ENCODE results near the gene NKX2-4. TPM values are rescaled to one million over a fixed set of nuclear protein-coding genes. Genes with fewer than 3 reads are reported as not detected.
"Not testable (repeated sequence)": the region's sequence is repeated elsewhere in the genome, so short reads cannot be mapped to it uniquely, and the experiment has no call there.

NKX2-4 gene
- total and polyA plus RNA-seq, 8 donors: not detected

- DNase-seq: no peak
- H3K36me3 ChIP-seq: peaks cover 9 to 77% (median 70%) of the 10 kb centered on the region in 4 donors
Observed at GRCh38 chr20:21368791-21369190, 28.5 kb downstream of the NKX2-4 start.

GRCh38 chr20:21366273-21366672 is 31.1 kb downstream of the NKX2-4 start:
- DNase-seq; H3K4me1 ChIP-seq; H3K27ac ChIP-seq; H3K9me3 ChIP-seq; H3K27me3 ChIP-seq; H3K4me3 ChIP-seq; intact Hi-C loops (cut with DNase I; ENCODE audit: low total_unique reads): not testable (repeated sequence)
- 86 to 91% (median 88%) methylated on average over 9 of the region's 9 CpGs for WGBS, 5 donors
- H3K36me3 ChIP-seq: peaks cover 12 to 88% (median 77%) of the 10 kb centered on the region in 4 donors

More at GRCh38 chr20:21368791-21369190, 28.5 kb downstream of the NKX2-4 start:
- Histone ChIP-seq H3K4me3 (no peak overlapping the region), H3K4me1 (peaks cover 0 to 10% (median 4%) of the 10 kb centered on the region in 4 donors), H3K9me3 (no peaks in the 10 kb centered on the region), H3K27me3 (no peaks in the 10 kb centered on the region), H3K27ac (no peak overlapping the region)
- TF ChIP-seq POLR2AphosphoS5 (IDR thresholded peaks at IDR 0.05) (no peak), CTCF (IDR thresholded peaks at IDR 0.05) (no peak), EP300 (IDR thresholded peaks at IDR 0.05) (no peak), POLR2A (IDR thresholded peaks at IDR 0.05) (no peak)
- WGBS, 5 donors: 42 to 94% (median 47%) methylated on average over 2 of the region's 2 CpGs
- intact Hi-C loops (cut with DNase I; ENCODE audit: low total_unique reads): no loop called here

GRCh38 chr20:21365771-21366170 is 31.6 kb downstream of the NKX2-4 start:
- Histone ChIP-seq H3K4me3 (no peak overlapping the region), H3K4me1 (peaks cover 0 to 5% (median 0%) of the 10 kb centered on the region in 4 donors), H3K36me3 (peaks cover 12 to 93% (median 76%) of the 10 kb centered on the region in 4 donors), H3K9me3 (no peaks in the 10 kb centered on the region), H3K27ac (no peak overlapping the region), H3K27me3 (no peaks in the 10 kb centered on the region)
- intact Hi-C loops (cut with DNase I; ENCODE audit: low total_unique reads): no loop called here
- TF ChIP-seq EP300 (IDR thresholded peaks at IDR 0.05) (no peak), POLR2AphosphoS5 (IDR thresholded peaks at IDR 0.05) (no peak), POLR2A (IDR thresholded peaks at IDR 0.05) (no peak), CTCF (IDR thresholded peaks at IDR 0.05) (no peak)
- DNase-seq: no peak
- 96 to 100% (median 99%) methylated on average over 3 of the region's 3 CpGs for WGBS, 5 donors

- Histone ChIP-seq H3K27ac (no peak overlapping the region), H3K36me3 (peaks cover 15 to 95% (median 84%) of the 10 kb centered on the region in 4 donors), H3K27me3 (no peaks in the 10 kb centered on the region), H3K9me3 (no peaks in the 10 kb centered on the region), H3K4me3 (no peak overlapping the region), H3K4me1 (peaks cover 0 to 9% (median 0%) of the 10 kb centered on the region in 4 donors)
- intact Hi-C loops (cut with DNase I; ENCODE audit: low total_unique reads): no loop called here
- WGBS, 5 donors: 94 to 98% (median 95%) methylated on average over 6 of the region's 6 CpGs
- DNase-seq: no peak
- TF ChIP-seq CTCF (IDR thresholded peaks at IDR 0.05) (no peak), POLR2A (IDR thresholded peaks at IDR 0.05) (no peak), POLR2AphosphoS5 (IDR thresholded peaks at IDR 0.05) (no peak), EP300 (IDR thresholded peaks at IDR 0.05) (no peak)
Observed at GRCh38 chr20:21364413-21364812, 32.9 kb downstream of the NKX2-4 start.

DNA sequence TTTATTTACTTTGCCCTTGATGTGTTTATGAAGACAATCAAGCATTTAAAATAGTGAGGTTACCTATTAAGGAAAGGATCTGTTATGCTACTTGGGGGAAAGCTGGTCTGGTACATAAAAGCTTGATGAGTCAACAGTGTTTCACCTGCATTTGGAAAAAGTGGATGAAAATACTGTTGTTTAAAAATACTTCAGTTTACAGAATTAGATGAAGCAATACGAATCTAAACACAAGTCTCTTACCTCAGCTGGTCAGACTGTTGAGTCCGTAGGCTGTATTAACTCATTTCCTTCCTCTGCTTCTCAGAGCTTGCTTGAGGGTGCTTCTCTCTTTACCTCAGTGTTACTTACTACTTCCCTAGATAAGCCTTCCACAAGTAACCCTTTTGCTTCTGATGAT is 36.1 kb downstream of the NKX2-4 start:
- no peak for DNase-seq
- Histone ChIP-seq H3K4me3 (no peak overlapping the region), H3K27ac (no peak overlapping the region), H3K36me3 (peaks cover 15 to 95% (median 86%) of the 10 kb centered on the region in 4 donors), H3K9me3 (no peaks in the 10 kb centered on the region), H3K27me3 (no peaks in the 10 kb centered on the region), H3K4me1 (peaks cover 0 to 9% (median 0%) of the 10 kb centered on the region in 4 donors)
- 49 to 69% (median 66%) methylated on average over 2 of the region's 2 CpGs for WGBS, 5 donors
- no peak for TF ChIP-seq CTCF (IDR thresholded peaks at IDR 0.05)
- TF ChIP-seq POLR2AphosphoS5 (IDR thresholded peaks at IDR 0.05): no peak
- TF ChIP-seq POLR2A (IDR thresholded peaks at IDR 0.05): no peak
- TF ChIP-seq EP300 (IDR thresholded peaks at IDR 0.05): no peak
- intact Hi-C loops (cut with DNase I; ENCODE audit: low total_unique reads): no loop called here
